GM21723 (cell line): ENCODE data around the gene MVD.
"Not testable (repeated sequence)": the region's sequence is repeated elsewhere in the genome, so short reads cannot be mapped to it uniquely, and the experiment has no call there.

Experiments
- ATAC-seq: cut with Tn5 transposase; IDR thresholded peaks from one replicate; pipeline ENCODE4 v1.9.1; 2021; ENCODE audit warnings: mild to moderate bottlenecking, moderate library complexity; ENCODE audit not compliant: unreplicated experiment

Gene MVD

DNA sequence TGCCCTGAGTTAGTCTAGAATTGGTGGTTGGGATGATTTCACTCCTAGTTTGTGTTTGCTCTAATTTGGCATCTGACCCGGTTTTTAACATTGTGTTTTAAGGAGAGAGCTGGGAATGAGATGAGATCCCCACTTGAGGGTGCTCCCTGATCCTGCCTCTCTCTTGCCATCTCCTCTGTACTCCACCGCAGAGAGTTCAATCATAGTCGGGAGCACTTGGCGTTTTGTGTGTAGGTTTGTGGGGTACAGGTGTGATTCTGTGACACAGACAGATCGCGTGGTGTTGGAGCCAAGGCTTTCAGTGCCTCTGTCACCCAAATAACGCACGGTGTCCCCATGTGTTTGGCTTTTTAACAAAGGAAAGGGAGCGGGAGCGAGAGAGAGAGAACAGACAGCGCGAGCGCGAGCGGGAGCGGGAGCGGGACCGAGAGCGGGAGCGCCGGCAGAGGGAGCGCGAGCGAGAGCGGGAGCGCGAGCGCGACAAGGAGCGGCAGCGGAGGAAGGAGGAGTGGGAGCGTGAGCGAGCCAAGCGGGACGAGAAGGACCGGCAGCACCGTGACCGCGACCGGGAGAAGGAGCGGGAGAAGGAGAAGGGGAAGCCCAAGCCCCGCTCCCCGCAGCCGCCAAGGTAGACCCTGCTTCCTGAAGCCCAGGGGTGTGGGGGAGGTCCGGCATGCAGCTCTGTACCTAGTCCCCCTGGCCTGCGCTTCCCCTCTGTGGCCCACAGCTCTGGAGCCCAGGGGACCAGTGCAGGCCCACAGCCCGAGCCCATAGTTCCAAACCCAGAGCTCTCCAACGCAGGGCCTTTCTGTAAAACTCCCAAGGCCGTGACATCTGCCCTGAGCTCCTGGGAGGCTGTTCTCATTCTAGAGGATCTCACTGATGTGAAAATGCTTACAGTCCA, 51.7 kb downstream of the MVD start:
- no peak for ATAC-seq

DNA sequence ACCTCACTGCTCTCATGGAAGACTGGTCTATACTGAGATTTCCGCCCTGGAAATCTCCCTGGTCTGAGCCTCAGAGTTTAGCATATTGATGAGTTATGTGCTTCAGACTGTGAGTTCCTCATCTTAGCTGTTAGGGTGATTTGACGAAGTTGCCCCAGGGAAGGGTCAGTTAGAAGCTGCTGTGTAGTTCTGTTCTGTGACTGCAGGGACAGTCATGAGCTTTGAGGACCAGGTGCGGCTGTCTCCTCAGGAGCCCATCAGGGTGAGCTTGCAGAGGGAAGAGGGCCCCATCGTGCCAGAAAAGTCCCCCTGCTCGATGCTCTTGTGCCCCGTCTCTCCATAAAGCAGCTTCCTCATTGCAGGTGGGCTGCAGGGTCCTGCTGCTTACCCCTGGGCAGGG, 52.8 kb downstream of the MVD start:
- ATAC-seq, result no peak

DNA sequence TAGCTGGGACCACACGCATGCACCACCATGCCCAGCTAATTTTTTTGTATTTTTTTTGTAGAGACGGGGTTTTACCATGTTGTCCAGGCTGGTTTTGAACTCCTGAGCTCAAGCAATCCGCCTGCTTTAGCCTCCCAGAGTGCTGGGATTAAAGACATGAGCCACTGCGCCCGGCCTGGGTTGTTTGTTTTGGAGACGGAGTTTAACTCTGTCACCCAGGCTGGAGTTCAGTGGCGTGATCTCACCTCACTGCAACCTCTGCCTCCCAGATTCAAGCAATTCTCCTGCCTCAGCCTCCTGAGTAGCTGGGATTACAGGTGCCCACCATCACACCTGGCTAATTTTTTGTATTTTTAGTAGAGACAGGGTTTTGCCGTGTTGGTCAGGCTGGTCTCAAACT, 53.5 kb downstream of the MVD start:
- not testable (repeated sequence) for ATAC-seq

DNA sequence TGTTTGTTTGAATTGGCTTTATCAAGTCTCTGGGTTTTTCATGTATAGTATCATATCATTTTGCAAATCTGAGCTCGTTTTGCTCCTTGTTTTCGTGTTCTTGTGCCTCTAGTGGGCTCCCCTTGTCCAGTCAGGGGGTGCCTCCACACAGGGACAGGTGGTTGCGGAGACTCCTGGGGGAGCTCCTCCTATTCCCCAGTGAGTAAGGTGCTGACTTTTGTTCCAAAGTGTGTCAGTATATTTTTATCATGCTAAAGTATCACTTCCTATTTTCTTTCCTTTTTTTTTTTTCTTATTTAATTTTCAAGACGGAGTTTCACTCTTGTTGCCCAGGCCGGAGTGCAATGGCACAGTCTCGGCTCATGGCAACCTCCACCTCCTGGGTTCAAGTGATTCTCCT, 54.8 kb downstream of the MVD start:
- ATAC-seq, result no peak

DNA sequence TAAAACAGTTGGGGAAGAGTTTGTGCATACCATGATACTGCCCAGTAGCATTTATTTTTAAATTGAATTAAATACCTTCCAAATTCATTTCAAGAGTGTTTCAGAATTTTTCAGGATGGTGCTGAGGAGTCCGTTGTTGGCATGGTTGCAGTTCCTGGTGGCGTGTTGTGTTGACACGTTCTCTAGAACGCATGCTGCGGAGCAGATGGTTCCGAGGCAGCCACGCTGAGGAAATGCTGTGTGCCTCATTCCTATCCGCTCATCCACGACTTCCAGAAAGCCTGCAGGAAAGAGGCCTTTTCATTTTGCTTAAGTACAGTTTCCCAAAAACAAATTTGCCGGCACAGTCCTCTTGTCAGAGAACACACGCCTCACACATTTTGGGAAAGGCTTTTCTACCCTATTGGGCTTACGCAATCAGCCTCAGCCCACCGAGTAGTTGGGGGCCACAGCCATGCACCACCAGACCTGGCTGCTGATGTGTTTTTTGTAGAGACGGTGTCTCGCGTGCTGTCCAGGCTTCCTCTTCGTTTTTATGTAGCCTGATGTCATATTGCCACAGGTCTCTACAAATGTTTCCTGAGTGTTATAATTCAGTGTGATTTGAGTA, 56.6 kb downstream of the MVD start:
- ATAC-seq, result no peak

DNA sequence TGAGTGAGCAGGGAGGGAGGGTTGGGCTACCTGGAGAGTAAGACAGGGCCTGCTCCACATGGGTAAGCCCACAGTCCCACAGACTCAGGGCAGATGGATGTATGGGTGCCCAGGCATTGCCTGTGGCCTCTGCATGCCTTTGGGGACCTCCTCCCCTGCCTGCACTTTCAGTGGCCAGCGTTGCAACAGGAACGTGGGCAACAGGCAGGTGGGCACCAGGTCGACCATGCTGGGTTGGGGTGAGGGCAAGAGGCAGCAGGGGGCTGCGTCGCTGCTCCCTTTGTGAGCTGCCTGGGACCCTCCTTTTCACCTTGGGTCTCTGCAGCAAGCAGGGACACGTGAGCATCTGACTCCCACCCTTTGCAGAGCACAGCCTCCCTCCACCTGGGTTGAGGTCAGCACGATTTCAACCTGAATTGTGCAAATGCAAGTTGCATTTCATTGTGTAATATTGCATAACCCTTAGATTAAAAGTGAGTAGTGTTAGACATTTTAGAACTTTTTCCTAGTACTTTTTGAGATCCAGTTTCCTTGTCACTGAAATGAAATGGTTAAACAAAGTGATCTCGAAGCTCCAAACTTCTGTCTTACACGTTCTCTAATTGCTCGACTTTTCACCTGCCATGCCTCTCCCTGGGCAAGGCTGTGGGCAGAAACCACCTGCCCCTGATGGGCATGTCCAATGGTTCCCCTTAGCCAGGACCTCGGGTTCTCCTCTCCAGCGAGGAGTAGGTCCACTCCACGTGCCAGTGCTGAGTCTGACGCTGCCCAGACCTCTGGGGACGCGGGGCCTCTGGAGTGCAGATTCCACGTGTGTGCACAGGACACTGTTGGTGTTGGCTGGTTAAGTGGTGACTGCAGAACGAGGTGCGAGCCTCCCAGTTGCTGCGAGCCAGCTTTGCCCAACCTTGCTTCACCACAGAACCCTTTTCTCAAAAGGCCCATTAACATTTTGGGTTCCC, 57.4 kb downstream of the MVD start:
- ATAC-seq, result no peak

DNA sequence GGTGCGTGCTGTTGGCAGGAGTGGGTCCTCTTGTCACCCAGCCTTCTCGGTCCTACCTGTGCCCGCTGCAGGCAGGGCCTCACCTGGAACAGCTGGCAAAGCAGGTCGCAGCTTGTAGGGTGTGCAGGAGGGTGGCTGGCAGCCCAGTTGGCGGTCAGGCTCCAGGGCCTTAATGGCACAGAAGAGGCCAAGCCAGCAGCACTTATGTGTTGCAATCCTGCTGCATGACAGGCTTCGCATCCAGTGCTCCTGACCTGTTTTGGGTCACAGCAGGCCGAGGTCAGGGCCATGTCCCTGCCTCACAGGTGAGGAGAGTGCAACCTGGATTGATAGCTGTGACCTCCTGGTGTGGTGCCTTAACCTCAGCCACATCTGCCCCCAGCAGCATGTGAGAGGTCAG, 60.8 kb downstream of the MVD start:
- ATAC-seq, result no peak
